HG03196 (cell line): ENCODE results near the gene AGT.

Source experiments
- ATAC-seq: cut with Tn5 transposase; IDR thresholded peaks from one replicate; pipeline ENCODE4 v1.9.1; 2021; ENCODE audit not compliant: unreplicated experiment

AGT gene

GRCh38 chr1:230713915-230714764 lies at the start of gene AGT:
Gene AGT, minus strand, starts transcription at chr1:230714122. Its CDS starts 3,299 bp downstream, at chr1:230710823.
- no peak for ATAC-seq

- no peak for ATAC-seq
These were observed 47.7 kb upstream of the AGT start for GRCh38 chr1:230761443-230762167.

GRCh38 chr1:230760360-230760827 lies 46.5 kb upstream of the AGT start:
- ATAC-seq = no peak

- ATAC-seq = no peak
These were observed 45.6 kb upstream of the AGT start for GRCh38 chr1:230759369-230760065.

GRCh38 chr1:230758709-230759368 lies 44.9 kb upstream of the AGT start:
- ATAC-seq = no peak

- ATAC-seq = no peak
These were observed 44.2 kb upstream of the AGT start for GRCh38 chr1:230757856-230758708.

- ATAC-seq = no peak
These were observed 40.9 kb upstream of the AGT start for GRCh38 chr1:230754796-230755195.

- ATAC-seq = no peak
These were observed 39.8 kb upstream of the AGT start for GRCh38 chr1:230753586-230754251.

GRCh38 chr1:230753191-230753585 lies 39.3 kb upstream of the AGT start:
- ATAC-seq = no peak

- ATAC-seq = no peak
These were observed 38.5 kb upstream of the AGT start for GRCh38 chr1:230752407-230752806.

GRCh38 chr1:230750986-230751625 lies 37.2 kb upstream of the AGT start:
- no peak for ATAC-seq

GRCh38 chr1:230750576-230750975 lies 36.7 kb upstream of the AGT start:
- ATAC-seq = no peak

GRCh38 chr1:230749635-230750034 lies 35.7 kb upstream of the AGT start:
- ATAC-seq = no peak

- no peak for ATAC-seq
These were observed 35.2 kb upstream of the AGT start for GRCh38 chr1:230749150-230749549.

GRCh38 chr1:230747890-230748800 lies 34.2 kb upstream of the AGT start:
- ATAC-seq = no peak

GRCh38 chr1:230747127-230747730 lies 33.3 kb upstream of the AGT start, which contains the start of gene CAPN9:
Gene CAPN9, plus strand, starts transcription at chr1:230747388. Its CDS starts 109 bp downstream, at chr1:230747497.
- no peak for ATAC-seq

- ATAC-seq = no peak
These were observed 32.7 kb upstream of the AGT start for GRCh38 chr1:230746617-230747016.
